Measurements from ENCODE around the gene TTC17. TPM values are rescaled to one million over a fixed set of nuclear protein-coding genes. Genes with fewer than 3 reads are reported as not detected.

Gene TTC17
- total and polyA plus RNA-seq, 2 of the 4 experiments (the other 2 are of a cell fraction), result 56.3 to 61.3 TPM

- no peaks in the 10 kb centered on the region for H3K36me3 ChIP-seq (ENCODE audit: control insufficient read depth, insufficient read depth, low read length)
- H4K5ac ChIP-seq (ENCODE audit: low read depth, low read length), result no peak overlapping the region
- POLR2A ChIA-PET (ENCODE audit: unreplicated experiment), result no interaction called here
- H3K4ac ChIP-seq (ENCODE audit: low read depth, low read length), result no peak overlapping the region
- no peak overlapping the region for H2BK120ac ChIP-seq (ENCODE audit: low read depth, low read length)
- H3K23ac ChIP-seq (ENCODE audit: low read depth, low read length), result no peak overlapping the region
- H4K20me1 ChIP-seq (ENCODE audit: insufficient read depth, low read length), result no peaks in the 10 kb centered on the region
- H4K8ac ChIP-seq (ENCODE audit: low read depth in 2 of 2, low read length in 2 of 2), result no peak overlapping the region
- no peak overlapping the region for H3K9ac ChIP-seq (ENCODE audit: low read depth, low read length)
- H3K4me2 ChIP-seq (ENCODE audit: low read depth, low read length), result no peak overlapping the region
- no peak overlapping the region for H4K91ac ChIP-seq (ENCODE audit: insufficient read depth, low read depth, low read length)
- H2AFZ ChIP-seq (replicated peaks; ENCODE audit: low read length, poor library complexity), result no peak overlapping the region
- H3K4me1 ChIP-seq (ENCODE audit: control insufficient read depth, insufficient read depth, low read length), result no peaks in the 10 kb centered on the region
- H2BK15ac ChIP-seq (ENCODE audit: low read depth, low read length), result no peak overlapping the region
- no peaks in the 10 kb centered on the region for H3K9me3 ChIP-seq (ENCODE audit: control insufficient read depth, insufficient read depth, low read length)
- intact Hi-C loops (cut with micrococcal nuclease), result no loop called here
- H3K27me3 ChIP-seq (ENCODE audit: control insufficient read depth, insufficient read depth, low read length), result peaks cover 3% of the 10 kb centered on the region
- no peak overlapping the region for H2AK5ac ChIP-seq (ENCODE audit: low read depth, low read length)
- in situ Hi-C loops (cut with MboI; ENCODE audit: low sequenced_read_pairs), result no loop called here
- WGBS, 2 experiments (ENCODE audit: extremely low coverage in 2 of 2, insufficient read length in 1 of 2), result 88% methylated on average over 3 of the region's 5 CpGs; no CpG with 5 or more reads in 1 of the 2 experiments
- no peak overlapping the region for H3K18ac ChIP-seq (ENCODE audit: low read depth, low read length)
- CTCF ChIA-PET, result interaction anchor here (0.6 kb wide), 1 partner anchor 219 kb away, joined by 9 read pairs; no protein-coding TSS in a partner anchor
- H3K4me3 ChIP-seq (ENCODE audit: insufficient read depth, low read depth, low read length), result no peak overlapping the region
- H3K14ac ChIP-seq (replicated peaks; ENCODE audit: low read depth, low read length), result no peak overlapping the region
- H2AK9ac ChIP-seq (replicated peaks; ENCODE audit: low read depth, low read length, poor library complexity), result no peak overlapping the region
- no peak overlapping the region for H2BK20ac ChIP-seq (ENCODE audit: low read depth, low read length)
- no peak for DNase-seq
- dilution Hi-C loops (cut with HindIII; ENCODE audit: low sequenced_read_pairs, unreplicated experiment), result no loop called here
- H3K79me1 ChIP-seq (ENCODE audit: low read depth in 1 of 2, low read length in 2 of 2), result no peaks in the 10 kb centered on the region
- no peak overlapping the region for H2BK5ac ChIP-seq (ENCODE audit: low read depth, low read length, poor library complexity, severe bottlenecking)
- TF ChIP-seq RFX5 (IDR thresholded peaks at IDR 0.05; ENCODE audit: low read depth, low read length) (no peak), CEBPB (IDR thresholded peaks at IDR 0.05; ENCODE audit: low read depth, low read length) (no peak), MAFK (IDR thresholded peaks at IDR 0.05; ENCODE audit: low read depth, low read length) (no peak), SMC3 (IDR thresholded peaks at IDR 0.05; ENCODE audit: low read depth, low read length) (no peak), CTCF (conservative IDR thresholded peaks at IDR 0.05; ENCODE audit: low read depth, low read length) (no peak), MAZ (IDR thresholded peaks at IDR 0.05; ENCODE audit: borderline replicate concordance, low read depth, low read length) (no peak), MXI1 (IDR thresholded peaks at IDR 0.05; ENCODE audit: borderline replicate concordance, low read depth, low read length) (no peak), USF2 (IDR thresholded peaks at IDR 0.05; ENCODE audit: low read depth, low read length) (no peak), ELK1 (IDR thresholded peaks at IDR 0.05; ENCODE audit: borderline replicate concordance, low read depth, low read length) (no peak), BHLHE40 (IDR thresholded peaks at IDR 0.05; ENCODE audit: low read depth, low read length) (no peak), CHD1 (IDR thresholded peaks at IDR 0.05; ENCODE audit: low read depth, low read length) (no peak), NFE2L2 (IDR thresholded peaks at IDR 0.05; ENCODE audit: low read depth, low read length) (no peak)
- ATAC-seq (ENCODE audit: low read depth), result no peak
- H3K9me1 ChIP-seq (ENCODE audit: insufficient read depth, low read length), result no peaks in the 10 kb centered on the region
- no peak overlapping the region for H3K56ac ChIP-seq (ENCODE audit: extremely low read depth, insufficient read depth, low read length)
- no peak overlapping the region for H3K27ac ChIP-seq (ENCODE audit: insufficient read depth, low read length)
- no TSS peak for BruUV-seq (replicated peaks)
These were observed 173.3 kb downstream of the TTC17 start for GRCh38 chr11:43532041-43532440.
